Cardiac muscle cell (in vitro differentiated cells and primary cell): ENCODE results near the gene OLFML1. TPM values are rescaled to one million over a fixed set of nuclear protein-coding genes. Genes with fewer than 3 reads are reported as not detected.

ENCODE experiments used
- DNase-seq, 2 donors: peaks; one replicate each; pipeline versions ENCODE4 v3.0.0 to v3.0.0-alpha.2; 2010 to 2017; ENCODE audit warnings: low read depth in 1 of 2, low spot score in 1 of 2
- H3K27ac ChIP-seq: fragments of 200-600 bp; sonication (generic); 2 replicates; pipeline ENCODE4 v1.5.1; 2016
- H3K27me3 ChIP-seq: fragments of 200-600 bp; sonication (generic); 2 replicates; pipeline ENCODE4 v1.6.0; 2016; ENCODE audit warnings: control low read depth
- H3K36me3 ChIP-seq: fragments of 200-600 bp; sonication (generic); 2 replicates; pipeline ENCODE4 v1.5.1; 2016; ENCODE audit warnings: control low read depth
- H3K4me1 ChIP-seq: fragments of 200-600 bp; sonication (generic); 2 replicates; pipeline ENCODE4 v1.8.1; 2017; ENCODE audit warnings: low read depth, mild to moderate bottlenecking, mixed run types
- H3K4me3 ChIP-seq: fragments of 200-600 bp; sonication (generic); 2 replicates; pipeline ENCODE4 v1.5.1; 2016; ENCODE audit warnings: mild to moderate bottlenecking
- H3K9me3 ChIP-seq: fragments of 200-600 bp; sonication (generic); 2 replicates; pipeline ENCODE4 v1.5.1; 2017; ENCODE audit warnings: low read depth, mild to moderate bottlenecking, control low read depth
- CTCF ChIP-seq: IDR thresholded peaks from 2 replicates; pipeline ENCODE4 v1.5.1; 2012; ENCODE audit warnings: low read depth, mild to moderate bottlenecking, low read length
- polyA plus RNA-seq: library from polyadenylated mRNA; unstranded; fragments of >200 nt; fragmentation: Nextera tagmentation; extraction: Ambion mirVana; gene quantifications from 2 replicates; pipeline ENCODE4 v1.2.1, GENCODE V29; 2016
- total RNA-seq: library from RNA; depleted of rRNA; stranded (reverse); fragments of >200 nt; gene quantifications from 2 replicates; pipeline ENCODE4 v1.2.3, GENCODE V29; 2016

OLFML1 gene
- total and polyA plus RNA-seq, 2 experiments from 2014 or later = 0.39 to 1.1 TPM

- H3K27ac ChIP-seq = no peak overlapping the region
- H3K4me3 ChIP-seq = no peak overlapping the region
- no peaks in the 10 kb centered on the region for H3K9me3 ChIP-seq
- no peak for DNase-seq
- TF ChIP-seq CTCF = no peak
- H3K36me3 ChIP-seq = no peaks in the 10 kb centered on the region
- H3K27me3 ChIP-seq = no peaks in the 10 kb centered on the region
- H3K4me1 ChIP-seq = peaks cover 9% of the 10 kb centered on the region
These were observed 3.4 kb downstream of the OLFML1 start for GRCh38 chr11:7488681-7489080.

DNA sequence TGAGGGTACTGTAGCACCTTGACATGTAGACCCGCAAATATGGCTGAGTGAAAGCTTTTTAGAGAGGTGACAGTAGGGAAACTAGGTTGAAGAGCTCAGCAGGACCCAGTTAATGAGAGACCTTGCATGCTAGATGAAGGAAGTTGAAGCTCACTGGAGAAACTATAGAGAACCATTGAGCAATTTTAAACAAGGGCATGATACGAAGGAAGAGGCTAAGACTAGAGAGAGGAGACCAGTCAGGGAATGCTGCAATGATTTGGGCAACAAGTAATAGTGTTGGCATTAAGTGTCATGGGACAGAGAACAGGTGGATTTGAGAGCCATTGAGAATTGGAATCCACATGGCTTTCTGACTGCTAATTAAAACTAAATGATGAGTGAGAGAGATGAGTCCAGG is 4.1 kb downstream of the OLFML1 start:
- H3K27me3 ChIP-seq = no peaks in the 10 kb centered on the region
- H3K9me3 ChIP-seq = no peaks in the 10 kb centered on the region
- no peak for DNase-seq
- H3K4me1 ChIP-seq = peaks cover 9% of the 10 kb centered on the region
- H3K36me3 ChIP-seq = no peaks in the 10 kb centered on the region
- H3K27ac ChIP-seq = no peak overlapping the region
- no peak overlapping the region for H3K4me3 ChIP-seq
- TF ChIP-seq CTCF = no peak

DNA sequence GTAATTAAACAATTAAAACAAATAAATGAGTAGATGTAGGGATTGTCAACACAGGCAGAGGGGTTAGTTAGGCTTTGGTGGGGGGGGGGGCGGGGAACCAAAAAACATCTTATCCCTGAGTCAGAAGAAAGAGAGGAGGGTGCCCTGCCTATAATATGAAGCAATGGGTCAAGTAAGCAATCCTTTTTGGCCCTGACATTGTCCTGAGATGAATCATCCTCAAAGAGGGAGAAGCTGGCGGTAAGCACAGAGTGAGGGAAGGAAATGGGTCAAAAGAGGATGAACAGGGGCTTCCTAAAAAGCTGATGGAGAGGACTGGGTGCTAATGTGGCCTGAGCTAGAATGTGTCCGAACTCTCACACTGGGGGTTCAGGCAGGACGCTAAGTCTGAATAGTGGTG is 4.7 kb downstream of the OLFML1 start:
- H3K27me3 ChIP-seq = no peaks in the 10 kb centered on the region
- H3K36me3 ChIP-seq = no peaks in the 10 kb centered on the region
- TF ChIP-seq CTCF = no peak
- no peaks in the 10 kb centered on the region for H3K9me3 ChIP-seq
- peaks cover 5% of the 10 kb centered on the region for H3K4me1 ChIP-seq
- no peak overlapping the region for H3K4me3 ChIP-seq
- DNase-seq = peak in 1 of 2 donors; percentile 67
- no peak overlapping the region for H3K27ac ChIP-seq

DNA sequence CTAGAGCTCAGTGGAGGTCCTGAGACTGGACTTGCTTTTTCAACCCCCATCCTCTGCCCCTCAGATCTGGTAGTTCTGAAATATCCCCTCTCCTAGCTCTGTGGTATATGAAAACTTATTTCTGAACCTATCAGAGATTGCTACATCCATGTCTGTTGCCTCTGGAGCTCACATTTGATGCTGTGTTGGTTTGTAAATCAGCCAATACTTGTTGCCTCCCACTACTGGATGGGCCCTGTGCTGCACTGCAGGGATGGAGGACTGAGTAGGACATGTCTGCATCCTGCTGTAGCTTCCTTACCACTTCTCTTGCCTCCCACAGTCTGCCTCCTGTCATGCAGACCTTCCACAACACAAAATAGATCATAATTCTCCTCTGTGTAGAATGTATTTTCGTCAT is 5.2 kb downstream of the OLFML1 start:
- no peak for TF ChIP-seq CTCF
- DNase-seq = peak in 1 of 2 donors; percentile 45
- Histone ChIP-seq H3K27ac (no peak overlapping the region), H3K9me3 (no peaks in the 10 kb centered on the region), H3K4me1 (peaks cover 3% of the 10 kb centered on the region), H3K27me3 (no peaks in the 10 kb centered on the region), H3K4me3 (no peak overlapping the region), H3K36me3 (no peaks in the 10 kb centered on the region)

DNA sequence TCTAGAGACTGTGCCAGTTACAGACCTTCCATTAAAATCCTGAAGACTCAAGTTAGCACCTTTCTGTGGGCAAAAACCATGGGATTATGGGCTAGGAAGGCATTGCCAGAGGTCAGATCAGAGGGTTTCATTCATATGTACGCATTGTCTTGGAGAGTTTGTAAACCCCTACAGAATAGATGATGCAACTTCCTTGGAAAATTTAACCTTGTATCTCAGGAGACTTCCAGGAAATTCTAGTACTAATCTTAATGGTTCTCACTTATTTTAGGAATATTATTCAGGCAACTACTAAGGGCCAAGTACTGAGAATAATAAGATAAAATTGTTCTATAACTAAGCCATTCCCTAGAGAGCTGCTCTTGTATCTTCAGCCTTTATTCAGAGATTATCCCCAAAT is 6.9 kb downstream of the OLFML1 start:
- Histone ChIP-seq H3K27me3 (no peaks in the 10 kb centered on the region), H3K36me3 (no peaks in the 10 kb centered on the region), H3K9me3 (no peaks in the 10 kb centered on the region), H3K27ac (no peak overlapping the region), H3K4me3 (no peak overlapping the region), H3K4me1 (peaks cover 2% of the 10 kb centered on the region)
- peak in 1 of 2 donors; percentile 14 for DNase-seq
- no peak for TF ChIP-seq CTCF

GRCh38 chr11:7493670-7494069 is 8.4 kb downstream of the OLFML1 start:
- Histone ChIP-seq H3K4me1 (no peaks in the 10 kb centered on the region), H3K36me3 (no peaks in the 10 kb centered on the region), H3K9me3 (no peaks in the 10 kb centered on the region), H3K4me3 (no peak overlapping the region), H3K27ac (no peak overlapping the region), H3K27me3 (no peaks in the 10 kb centered on the region)
- TF ChIP-seq CTCF = no peak
- no peak for DNase-seq
